Spleen (tissue), 7 donors: ENCODE results near the gene TIE1.

Experiments used
- POLR2A ChIP-seq, 3 donors: fragments of 450-650 bp; IDR thresholded peaks; one replicate each; pipeline ENCODE4 v1.5.1; 2017; ENCODE audit warnings: antibody characterized with exemption in 3 of 3, mild to moderate bottlenecking in 1 of 3
- POLR2AphosphoS5 ChIP-seq, 3 donors: sonication (generic); formaldehyde crosslinking; IDR thresholded peaks; one replicate each; pipeline ENCODE4 v1.5.1; 2017; ENCODE audit warnings: antibody characterized with exemption in 3 of 3
- TF ChIP-seq, protein P1 (sequence below), 11 experiments: fragments of 200-600 bp in 7 of 11; fragments of 450-650 bp in 4 of 11; sonication (generic) in 4 of 11; IDR thresholded peaks in 8 of 11; conservative IDR thresholded peaks in 3 of 11; 1 replicate in 7 of 11; 2 replicates in 4 of 11; pipeline versions ENCODE4 v1.4.0 to v1.8.0; 2016 to 2021; ENCODE audit warnings: antibody characterized with exemption in 11 of 11, inconsistent platforms in 4 of 11, mild to moderate bottlenecking in 1 of 11
- donor health status: DM: no; HTN: no; CAD: no; lungs with moderate emphysema.
- donor health status: DM: no; HTN: no; CAD: no.
- donor health status: DM: no; HTN: no; CAD: no.

DNA sequence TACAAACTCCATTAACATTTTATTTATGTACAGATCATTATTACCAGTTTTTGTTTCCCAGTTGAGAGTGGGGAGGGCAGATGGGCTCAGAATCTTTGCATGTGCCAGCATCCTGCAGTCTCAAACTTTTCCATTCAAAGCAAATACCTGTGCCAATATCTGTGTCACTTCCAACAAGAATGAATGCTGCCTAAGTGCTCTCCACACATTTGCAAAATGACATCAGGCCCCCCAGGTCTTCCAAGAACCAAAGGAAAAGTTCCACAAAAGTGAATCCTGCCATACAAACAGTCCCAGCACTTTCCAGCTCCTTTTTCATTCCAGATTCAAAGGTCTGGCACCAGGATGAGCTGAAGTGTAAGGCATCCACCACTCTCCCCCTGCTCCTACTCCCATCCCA lies 1.7 kb upstream of the TIE1 start:
- TF ChIP-seq POLR2A (IDR thresholded peaks at IDR 0.05) (no peak), POLR2AphosphoS5 (IDR thresholded peaks at IDR 0.05) (no peak)
- TF ChIP-seq, protein P1, sequence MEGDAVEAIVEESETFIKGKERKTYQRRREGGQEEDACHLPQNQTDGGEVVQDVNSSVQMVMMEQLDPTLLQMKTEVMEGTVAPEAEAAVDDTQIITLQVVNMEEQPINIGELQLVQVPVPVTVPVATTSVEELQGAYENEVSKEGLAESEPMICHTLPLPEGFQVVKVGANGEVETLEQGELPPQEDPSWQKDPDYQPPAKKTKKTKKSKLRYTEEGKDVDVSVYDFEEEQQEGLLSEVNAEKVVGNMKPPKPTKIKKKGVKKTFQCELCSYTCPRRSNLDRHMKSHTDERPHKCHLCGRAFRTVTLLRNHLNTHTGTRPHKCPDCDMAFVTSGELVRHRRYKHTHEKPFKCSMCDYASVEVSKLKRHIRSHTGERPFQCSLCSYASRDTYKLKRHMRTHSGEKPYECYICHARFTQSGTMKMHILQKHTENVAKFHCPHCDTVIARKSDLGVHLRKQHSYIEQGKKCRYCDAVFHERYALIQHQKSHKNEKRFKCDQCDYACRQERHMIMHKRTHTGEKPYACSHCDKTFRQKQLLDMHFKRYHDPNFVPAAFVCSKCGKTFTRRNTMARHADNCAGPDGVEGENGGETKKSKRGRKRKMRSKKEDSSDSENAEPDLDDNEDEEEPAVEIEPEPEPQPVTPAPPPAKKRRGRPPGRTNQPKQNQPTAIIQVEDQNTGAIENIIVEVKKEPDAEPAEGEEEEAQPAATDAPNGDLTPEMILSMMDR (IDR thresholded peaks at IDR 0.05 in 8 of 11, conservative IDR thresholded peaks at IDR 0.05 in 3 of 11): no peak
